C4-2B (cell line): ENCODE measurements around the gene TRIM72.

ENCODE experiments used
- ZFX ChIP-seq: fragments of 450-650 bp; IDR thresholded peaks from 2 replicates; pipeline ENCODE4 v1.6.1; 2017
- TF ChIP-seq, protein P1 (sequence below): fragments of 450-650 bp; conservative IDR thresholded peaks from 2 replicates; pipeline ENCODE4 v1.5.1; 2017; ENCODE audit warnings: mild to moderate bottlenecking

DNA sequence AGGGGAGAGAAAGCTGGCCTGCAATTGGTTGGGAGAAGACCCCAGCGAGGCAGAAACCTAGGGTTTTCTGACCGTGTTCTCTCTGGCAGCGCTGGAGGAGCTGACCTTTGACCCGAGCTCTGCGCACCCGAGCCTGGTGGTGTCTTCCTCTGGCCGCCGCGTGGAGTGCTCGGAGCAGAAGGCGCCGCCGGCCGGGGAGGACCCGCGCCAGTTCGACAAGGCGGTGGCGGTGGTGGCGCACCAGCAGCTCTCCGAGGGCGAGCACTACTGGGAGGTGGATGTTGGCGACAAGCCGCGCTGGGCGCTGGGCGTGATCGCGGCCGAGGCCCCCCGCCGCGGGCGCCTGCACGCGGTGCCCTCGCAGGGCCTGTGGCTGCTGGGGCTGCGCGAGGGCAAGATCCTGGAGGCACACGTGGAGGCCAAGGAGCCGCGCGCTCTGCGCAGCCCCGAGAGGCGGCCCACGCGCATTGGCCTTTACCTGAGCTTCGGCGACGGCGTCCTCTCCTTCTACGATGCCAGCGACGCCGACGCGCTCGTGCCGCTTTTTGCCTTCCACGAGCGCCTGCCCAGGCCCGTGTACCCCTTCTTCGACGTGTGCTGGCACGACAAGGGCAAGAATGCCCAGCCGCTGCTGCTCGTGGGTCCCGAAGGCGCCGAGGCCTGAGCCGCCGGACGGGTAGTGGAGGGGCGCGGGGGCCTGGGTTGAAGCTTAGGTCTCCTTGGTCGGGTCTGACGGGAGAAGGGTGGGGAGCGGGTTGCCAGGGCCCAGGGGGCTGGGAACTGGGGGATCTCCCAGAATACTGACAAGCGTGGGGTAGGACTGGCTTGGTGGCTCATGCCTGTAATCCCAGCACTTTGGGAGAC lies 10.4 kb downstream of the TRIM72 start:
- TF ChIP-seq, protein P1, sequence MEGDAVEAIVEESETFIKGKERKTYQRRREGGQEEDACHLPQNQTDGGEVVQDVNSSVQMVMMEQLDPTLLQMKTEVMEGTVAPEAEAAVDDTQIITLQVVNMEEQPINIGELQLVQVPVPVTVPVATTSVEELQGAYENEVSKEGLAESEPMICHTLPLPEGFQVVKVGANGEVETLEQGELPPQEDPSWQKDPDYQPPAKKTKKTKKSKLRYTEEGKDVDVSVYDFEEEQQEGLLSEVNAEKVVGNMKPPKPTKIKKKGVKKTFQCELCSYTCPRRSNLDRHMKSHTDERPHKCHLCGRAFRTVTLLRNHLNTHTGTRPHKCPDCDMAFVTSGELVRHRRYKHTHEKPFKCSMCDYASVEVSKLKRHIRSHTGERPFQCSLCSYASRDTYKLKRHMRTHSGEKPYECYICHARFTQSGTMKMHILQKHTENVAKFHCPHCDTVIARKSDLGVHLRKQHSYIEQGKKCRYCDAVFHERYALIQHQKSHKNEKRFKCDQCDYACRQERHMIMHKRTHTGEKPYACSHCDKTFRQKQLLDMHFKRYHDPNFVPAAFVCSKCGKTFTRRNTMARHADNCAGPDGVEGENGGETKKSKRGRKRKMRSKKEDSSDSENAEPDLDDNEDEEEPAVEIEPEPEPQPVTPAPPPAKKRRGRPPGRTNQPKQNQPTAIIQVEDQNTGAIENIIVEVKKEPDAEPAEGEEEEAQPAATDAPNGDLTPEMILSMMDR: no peak
- TF ChIP-seq ZFX: no peak
